HG02642 (cell line): Measurements from ENCODE around the gene CHMP2A.
"Not testable (repeated sequence)": the region's sequence is repeated elsewhere in the genome, so short reads cannot be mapped to it uniquely, and the experiment has no call there.

Experiments used
- ATAC-seq: cut with Tn5 transposase; IDR thresholded peaks from one replicate; pipeline ENCODE4 v1.9.1; 2021; ENCODE audit warnings: mild to moderate bottlenecking; ENCODE audit not compliant: unreplicated experiment, poor library complexity

Gene CHMP2A

DNA sequence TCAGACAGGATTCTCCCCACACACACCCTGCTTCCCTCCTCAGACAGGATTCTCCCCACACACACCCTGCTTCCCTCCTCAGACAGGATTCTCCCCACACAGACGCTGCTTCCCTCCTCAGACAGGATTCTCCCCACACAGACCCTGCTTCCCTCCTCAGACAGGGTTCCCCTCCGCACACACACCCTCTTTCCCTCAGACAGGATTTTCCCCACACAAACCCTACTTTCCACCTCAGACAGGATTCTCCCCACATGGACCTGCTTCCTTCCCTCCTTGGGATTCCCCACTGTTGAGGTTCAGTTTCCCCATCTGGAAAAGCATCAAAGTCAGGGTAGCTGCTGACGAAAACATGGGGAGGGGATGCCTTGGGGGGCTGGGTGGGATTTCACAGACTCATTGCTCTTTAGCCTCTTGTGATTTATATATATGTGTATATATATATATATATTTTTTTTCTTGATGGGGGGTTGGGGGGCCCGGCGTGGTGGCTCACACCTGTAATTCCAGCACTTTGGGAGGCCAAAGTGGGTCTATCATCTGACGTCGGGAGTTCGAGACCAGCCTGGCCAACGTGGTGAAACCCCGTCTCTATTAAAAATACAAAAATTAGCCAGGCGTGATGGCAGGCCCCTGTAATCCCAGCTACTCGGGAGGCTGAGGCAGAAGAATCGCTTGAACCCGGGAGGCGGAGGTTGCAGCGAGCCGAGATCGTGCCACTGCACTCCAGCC is 12.1 kb downstream of the CHMP2A start:
- not testable (repeated sequence) for ATAC-seq

DNA sequence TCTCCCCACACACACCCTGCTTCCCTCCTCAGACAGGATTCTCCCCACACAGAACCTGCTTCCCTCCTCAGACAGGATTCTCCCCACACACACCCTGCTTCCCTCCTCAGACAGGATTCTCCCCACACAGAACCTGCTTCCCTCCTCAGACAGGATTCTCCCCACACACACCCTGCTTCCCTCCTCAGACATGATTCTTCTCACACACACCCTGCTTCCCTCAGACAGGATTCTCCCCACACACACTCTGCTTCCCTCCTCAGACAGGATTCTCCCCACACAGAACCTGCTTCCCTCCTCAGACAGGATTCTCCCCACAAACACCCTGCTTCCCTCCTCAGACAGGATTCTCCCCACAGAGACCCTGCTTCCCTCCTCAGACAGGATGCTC is 15.7 kb downstream of the CHMP2A start:
- ATAC-seq: not testable (repeated sequence)

- ATAC-seq: no peak
Measured at GRCh38 chr19:58538257-58539168, 16.4 kb downstream of the CHMP2A start.

GRCh38 chr19:58536852-58537798 is 17.8 kb downstream of the CHMP2A start:
- ATAC-seq: no peak

- ATAC-seq: no peak
Measured at GRCh38 chr19:58535857-58536256, 19.0 kb downstream of the CHMP2A start.

DNA sequence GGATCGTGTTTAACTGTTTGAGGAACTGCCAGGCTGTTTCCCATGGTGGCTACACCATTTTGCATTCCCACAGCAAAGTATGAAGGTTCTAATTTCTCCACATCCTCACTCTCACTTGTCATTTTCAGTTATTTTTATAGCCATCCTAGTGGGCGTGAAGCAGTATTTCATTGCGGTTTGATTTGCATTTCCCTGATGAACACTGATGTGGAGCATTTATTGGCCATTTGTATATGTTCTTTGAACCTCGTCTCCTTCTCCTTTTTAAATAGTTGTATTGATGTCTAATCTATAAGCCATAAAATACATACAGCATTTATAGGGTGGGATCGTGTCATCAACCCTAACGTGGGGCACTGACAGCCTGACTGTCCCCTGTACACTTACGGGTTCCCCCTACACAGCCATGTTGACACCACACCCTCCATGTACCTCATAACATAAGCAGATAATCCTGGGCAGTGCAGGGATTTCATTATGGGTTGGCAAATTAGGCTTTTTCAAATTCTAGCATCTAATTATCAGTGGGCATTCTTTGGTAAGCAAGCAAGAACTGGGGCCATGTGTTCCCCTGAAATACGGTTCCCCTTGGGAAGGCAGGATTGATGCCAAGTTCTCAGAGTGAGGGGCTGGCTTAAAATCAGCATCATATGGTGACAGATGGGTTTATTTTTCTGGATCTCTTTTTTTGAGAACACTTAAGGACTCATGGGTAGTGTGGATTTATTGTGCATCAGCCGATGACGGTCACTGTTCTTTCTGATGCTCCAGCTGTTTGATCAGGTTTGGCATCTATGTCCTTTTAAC is 23.7 kb downstream of the CHMP2A start:
- ATAC-seq: no peak

- no peak for ATAC-seq
Measured at GRCh38 chr19:58529405-58529804, 25.5 kb downstream of the CHMP2A start.

GRCh38 chr19:58522709-58523108 is 32.2 kb downstream of the CHMP2A start:
- no peak for ATAC-seq

DNA sequence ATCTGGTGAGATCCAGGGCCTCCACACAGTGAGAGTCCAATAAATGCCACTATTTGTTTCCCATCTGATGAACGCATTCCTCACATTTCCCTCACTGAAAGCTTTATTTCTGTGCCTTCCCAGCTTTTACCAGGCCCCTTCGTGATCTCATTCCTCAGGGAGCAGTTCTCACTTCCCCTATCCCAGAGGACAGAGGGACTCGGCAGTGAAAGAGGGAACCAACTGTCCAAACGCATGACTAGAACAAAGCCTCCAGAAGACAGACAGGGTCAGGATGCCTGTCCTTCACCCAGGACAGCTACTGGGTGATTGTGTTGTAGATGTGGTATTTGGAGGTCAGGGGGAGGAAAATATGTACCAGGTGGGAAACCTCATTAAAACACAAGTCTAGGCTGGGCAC is 33.3 kb downstream of the CHMP2A start:
- ATAC-seq: no peak

DNA sequence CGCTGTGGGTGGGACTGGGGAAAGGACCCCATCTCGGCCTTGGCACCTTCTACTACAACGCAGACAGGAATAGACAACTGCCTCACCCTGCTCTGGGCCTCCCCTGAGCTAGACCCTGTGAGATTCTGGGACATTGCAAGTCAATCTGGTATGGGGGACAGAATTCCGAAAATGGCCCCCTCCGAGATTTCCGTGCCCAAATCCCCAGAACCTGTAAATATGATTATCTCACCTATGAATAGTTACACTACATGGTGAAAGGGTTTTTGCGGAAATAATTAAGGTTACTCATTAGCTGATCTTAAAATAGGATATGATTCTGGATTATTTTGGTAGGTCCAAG is 34.7 kb downstream of the CHMP2A start:
- no peak for ATAC-seq

DNA sequence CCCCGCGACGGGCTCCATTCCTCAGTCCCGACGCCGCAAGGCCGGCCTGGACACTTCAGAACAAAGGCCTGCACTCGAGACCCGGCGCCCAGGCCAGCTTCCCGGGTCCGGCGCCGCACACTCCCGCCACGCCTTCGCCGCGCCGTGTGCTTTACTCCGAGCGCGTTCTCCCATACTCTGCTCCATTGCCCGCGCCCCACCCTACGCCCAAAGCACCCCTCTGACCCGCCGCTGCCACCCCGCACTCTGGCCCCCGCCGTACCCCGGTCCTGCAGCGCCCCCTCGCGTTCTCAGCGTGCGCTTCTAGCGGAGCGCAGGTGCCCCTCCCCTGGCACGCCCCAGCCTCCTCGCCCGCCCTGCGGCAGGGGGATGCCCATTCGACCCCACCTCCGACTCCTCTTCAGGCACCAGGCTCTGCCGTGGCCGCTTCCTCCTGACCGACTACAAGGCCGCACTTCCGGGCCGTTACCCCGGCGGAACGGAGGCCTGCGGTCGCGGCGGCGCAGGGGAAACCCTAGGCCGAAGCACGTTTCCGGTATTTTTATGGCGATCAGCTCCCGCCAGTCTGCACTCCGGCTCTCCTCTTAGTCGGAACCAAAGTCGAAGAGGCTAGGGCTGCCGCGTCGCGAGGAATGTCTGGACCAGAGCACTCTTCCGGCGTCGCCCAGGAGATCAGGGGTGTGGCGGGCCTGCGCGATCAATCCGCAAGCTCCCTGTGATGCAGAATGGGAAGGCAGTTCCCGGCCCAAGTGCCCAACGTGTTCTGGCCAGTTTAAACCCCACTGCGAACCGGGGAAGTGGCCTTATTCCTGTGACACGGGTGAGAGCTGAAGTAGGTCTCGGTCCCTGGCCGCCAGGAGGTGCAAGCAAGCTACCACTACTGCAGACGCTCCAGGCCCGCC is 35.3 kb downstream of the CHMP2A start, which contains the start of gene ZBTB45:
Gene ZBTB45, minus strand, starts transcription at position 456 of the 902 bp plus-strand sequence. CDS start 2,137 bp downstream, outside the sequence.
- peak; percentile 81 for ATAC-seq

- peak; percentile 0 for ATAC-seq
Measured at GRCh38 chr19:58519087-58519354, 35.9 kb downstream of the CHMP2A start.

- no peak for ATAC-seq
Measured at GRCh38 chr19:58518256-58519086, 36.4 kb downstream of the CHMP2A start.

DNA sequence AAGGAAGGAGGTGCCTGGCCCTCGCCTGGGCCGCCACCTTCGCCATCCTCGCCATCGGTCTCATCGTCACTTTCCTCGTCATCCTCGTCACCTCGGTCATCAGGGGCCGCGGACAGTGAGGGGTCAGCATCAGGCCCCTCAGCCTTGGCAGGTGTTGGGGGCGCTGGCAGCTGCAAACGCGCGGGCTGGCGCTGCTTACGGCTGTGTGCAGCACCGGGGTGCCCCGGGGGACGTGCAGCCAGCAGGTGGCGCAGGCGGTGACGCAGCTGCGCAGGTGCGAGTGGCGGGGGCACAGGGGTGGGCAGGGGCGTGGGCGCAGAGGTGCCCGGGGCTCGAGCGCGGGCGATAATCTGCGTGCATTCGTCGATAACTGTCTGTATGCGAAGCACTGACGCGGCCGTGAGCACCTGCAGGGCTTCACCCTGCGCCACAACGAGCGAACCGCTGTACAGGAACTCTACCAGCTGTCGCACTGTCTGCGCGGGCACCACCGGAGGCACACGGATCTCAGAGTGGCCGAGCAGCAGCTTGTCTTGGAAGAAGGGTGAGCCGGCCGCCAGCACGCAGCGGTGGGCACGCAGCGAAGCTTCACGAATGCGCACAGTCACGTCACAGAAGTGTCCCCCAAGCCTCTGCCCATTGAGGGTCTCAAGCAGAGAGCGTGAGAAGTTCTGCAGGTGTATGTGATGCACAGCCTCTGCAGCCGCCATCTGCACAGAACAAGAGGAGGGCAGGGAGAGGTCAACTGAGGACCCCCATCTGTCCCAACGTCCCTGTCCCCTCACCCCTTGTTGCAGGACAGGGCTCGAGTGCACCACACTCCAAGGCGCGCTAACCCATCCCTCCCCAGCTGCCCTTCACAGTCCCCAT is 37.7 kb downstream of the CHMP2A start:
- ATAC-seq: no peak

DNA sequence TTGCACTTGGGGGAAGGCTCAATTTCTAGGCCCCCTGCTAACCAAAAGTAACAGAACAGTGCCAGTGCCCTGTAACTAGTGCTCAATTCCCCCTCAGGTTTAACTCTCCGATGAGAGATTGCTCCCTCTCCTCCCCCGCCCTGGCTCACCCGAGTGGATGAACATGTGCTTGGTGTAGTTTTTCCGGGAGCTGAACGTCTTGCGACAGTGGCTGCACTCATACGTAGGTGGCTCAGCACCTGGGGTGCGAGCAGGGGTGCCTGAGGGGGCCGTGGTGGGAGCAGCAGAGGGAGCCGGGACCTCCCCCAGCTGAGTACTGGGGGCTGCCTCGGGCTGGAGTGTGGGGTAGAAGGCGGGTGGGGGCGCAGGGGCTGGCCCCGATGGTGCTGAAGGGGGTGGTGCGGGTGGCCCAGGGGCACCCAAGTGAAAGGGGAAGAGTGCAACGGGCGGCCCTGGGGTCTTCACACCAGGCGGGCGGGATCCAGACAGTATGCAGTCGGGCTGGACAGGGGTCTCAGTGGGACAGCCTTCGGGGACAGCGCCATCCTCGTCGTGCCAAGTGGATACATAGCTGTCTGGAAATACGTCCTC is 38.6 kb downstream of the CHMP2A start:
- ATAC-seq: no peak

DNA sequence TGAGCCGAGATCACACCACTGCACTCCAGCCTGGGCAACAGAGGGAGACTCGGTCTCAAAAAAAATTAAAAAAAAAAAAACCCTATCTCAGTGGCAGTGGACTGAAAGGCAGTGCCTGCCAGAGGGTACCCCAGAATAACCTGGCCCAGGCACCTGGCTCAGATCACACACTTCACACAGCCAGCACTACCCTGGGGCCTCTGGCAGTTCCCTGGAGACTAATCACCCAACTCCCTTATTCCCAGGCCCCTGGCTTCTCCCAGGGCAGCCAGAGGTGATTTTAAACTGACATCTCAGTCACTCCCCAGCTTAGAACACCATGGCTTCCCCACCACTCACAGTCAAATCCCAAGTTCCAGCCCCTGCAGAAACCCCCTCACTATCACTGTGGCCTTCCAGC is 39.6 kb downstream of the CHMP2A start:
- no peak for ATAC-seq

DNA sequence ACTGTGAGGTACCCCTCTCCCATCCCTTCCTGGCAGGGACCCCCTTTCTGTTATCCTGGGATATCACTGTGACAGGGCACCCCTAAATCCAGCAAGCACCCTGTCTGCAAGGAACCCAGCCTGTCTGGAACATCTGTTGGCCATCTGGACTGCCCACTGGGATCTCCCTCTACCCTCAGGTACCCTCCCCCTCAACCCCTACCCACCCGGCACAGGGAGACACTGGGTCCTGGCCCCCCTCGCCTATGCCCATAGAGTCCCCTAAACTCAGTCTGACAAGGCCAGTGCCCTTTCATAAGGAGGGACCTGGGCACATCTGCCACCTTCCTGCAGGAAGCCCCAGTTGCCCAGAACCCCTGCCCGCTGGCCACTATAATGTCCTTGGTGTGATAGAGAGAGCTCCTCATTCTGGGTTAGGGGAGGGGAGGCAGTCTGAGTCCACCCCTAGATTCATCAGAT is 40.3 kb downstream of the CHMP2A start:
- no peak for ATAC-seq
